Astrocyte (in vitro differentiated cells and primary cell): ENCODE measurements around the gene FAM110A.

Experiments used
- CTCF ChIP-seq: IDR thresholded peaks from 2 replicates; pipeline ENCODE4 v1.5.1; 2011; ENCODE audit warnings: low read depth, mild to moderate bottlenecking, inconsistent platforms, low read length, moderate library complexity; ENCODE audit not compliant: insufficient read depth
- EZH2 ChIP-seq: IDR thresholded peaks from 2 replicates; pipeline ENCODE4 v1.6.1; 2012; ENCODE audit warnings: mild to moderate bottlenecking, low read length, inconsistent platforms; ENCODE audit not compliant: insufficient read depth

DNA sequence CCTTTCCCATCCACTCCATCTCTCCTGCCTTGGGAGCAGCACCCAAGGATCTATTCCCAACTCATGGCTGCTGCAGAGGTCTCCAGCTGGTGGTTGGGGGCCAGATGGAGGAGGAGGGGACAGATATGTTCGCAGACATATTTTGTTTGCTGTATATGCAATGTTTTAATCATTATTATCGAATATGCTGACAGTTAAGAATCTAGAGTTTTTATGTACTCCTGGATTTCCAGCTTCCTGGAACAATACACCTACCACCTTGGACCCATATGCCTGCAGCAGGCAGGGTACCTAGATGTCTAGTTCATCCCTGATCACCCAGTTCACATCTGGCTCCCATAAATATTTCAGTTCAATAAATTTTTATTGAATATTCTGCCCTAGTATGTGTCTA lies 9.0 kb downstream of the FAM110A start:
- TF ChIP-seq CTCF (no peak), EZH2 (no peak)
